Measurements from ENCODE around the gene LTBR. TPM values are rescaled to one million over a fixed set of nuclear protein-coding genes. Genes with fewer than 3 reads are reported as not detected.

The LTBR gene
- total RNA-seq, 1 experiment from 2014 or later, result 3.1 TPM

DNA sequence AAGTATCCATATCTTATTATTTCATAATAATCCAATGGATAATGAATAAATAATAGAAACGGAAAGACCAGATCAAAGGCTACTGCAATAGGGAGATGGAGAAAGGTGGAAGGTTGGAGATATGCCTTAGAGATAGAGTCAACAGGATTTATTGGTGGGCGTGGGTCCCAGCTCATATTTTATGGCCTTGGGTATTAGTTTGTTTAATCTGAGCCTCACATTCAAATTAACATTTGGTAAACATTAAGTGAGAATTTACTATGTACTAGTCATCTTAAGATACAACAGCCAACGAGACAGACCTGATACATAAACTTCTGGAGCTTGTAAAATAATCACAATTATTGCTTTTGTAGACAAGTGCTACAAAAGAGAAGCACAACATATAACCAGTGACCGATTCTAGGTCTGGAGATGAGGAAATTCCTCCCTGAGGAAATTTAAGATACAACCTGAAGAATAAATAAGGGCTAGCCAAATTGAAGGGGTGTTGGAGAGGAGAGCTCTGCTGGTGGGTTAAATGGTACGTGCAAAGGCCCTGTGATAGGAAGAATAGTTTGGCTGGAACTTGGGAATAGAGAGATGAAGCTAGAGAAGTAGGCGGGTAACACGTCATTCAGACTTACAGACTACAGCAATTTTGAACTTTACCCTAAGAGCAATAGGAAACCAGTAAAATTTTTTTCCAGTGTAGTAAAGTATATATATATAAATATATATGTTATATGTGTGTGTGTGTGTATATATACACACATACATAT is 16.1 kb downstream of the LTBR start:
- in situ Hi-C loops (cut with HindIII; ENCODE audit: low pct_unique_long_range_greater_than_20kb, low sequenced_read_pairs) (no loop called here), intact Hi-C loops (cut with micrococcal nuclease; ENCODE audit: unreplicated experiment) (no loop called here)
- no peak for ATAC-seq
- no TSS peak for BruUV-seq (replicated peaks)
- Histone ChIP-seq H3K27me3 (ENCODE audit: control insufficient read depth, insufficient read depth, low read length) (no peaks in the 10 kb centered on the region), H3K27ac (ENCODE audit: low read length) (no peak overlapping the region), H3K36me3 (ENCODE audit: control insufficient read depth, insufficient read depth, low read length) (no peaks in the 10 kb centered on the region), H3K9me3 (ENCODE audit: control insufficient read depth, insufficient read depth, low read depth, low read length) (no peaks in the 10 kb centered on the region), H3K4me1 (ENCODE audit: control insufficient read depth, insufficient read depth, low read length) (no peaks in the 10 kb centered on the region), H3K4me3 (ENCODE audit: low read depth in 2 of 2, low read length in 2 of 2) (no peak overlapping the region)
- CTCF ChIA-PET, result no interaction called here
- POLR2A ChIA-PET, result no interaction called here
- no peak for DNase-seq (ENCODE audit: low read depth, low spot score)
- TF ChIP-seq TCF7L2 (IDR thresholded peaks at IDR 0.05; ENCODE audit: low read depth, low read length), result no peak
- no peak for TF ChIP-seq CTCF (IDR thresholded peaks at IDR 0.05)
- no peak for TF ChIP-seq SIN3A (IDR thresholded peaks at IDR 0.05; ENCODE audit: borderline replicate concordance, insufficient read depth, low read depth, low read length)
- TF ChIP-seq, protein P1, sequence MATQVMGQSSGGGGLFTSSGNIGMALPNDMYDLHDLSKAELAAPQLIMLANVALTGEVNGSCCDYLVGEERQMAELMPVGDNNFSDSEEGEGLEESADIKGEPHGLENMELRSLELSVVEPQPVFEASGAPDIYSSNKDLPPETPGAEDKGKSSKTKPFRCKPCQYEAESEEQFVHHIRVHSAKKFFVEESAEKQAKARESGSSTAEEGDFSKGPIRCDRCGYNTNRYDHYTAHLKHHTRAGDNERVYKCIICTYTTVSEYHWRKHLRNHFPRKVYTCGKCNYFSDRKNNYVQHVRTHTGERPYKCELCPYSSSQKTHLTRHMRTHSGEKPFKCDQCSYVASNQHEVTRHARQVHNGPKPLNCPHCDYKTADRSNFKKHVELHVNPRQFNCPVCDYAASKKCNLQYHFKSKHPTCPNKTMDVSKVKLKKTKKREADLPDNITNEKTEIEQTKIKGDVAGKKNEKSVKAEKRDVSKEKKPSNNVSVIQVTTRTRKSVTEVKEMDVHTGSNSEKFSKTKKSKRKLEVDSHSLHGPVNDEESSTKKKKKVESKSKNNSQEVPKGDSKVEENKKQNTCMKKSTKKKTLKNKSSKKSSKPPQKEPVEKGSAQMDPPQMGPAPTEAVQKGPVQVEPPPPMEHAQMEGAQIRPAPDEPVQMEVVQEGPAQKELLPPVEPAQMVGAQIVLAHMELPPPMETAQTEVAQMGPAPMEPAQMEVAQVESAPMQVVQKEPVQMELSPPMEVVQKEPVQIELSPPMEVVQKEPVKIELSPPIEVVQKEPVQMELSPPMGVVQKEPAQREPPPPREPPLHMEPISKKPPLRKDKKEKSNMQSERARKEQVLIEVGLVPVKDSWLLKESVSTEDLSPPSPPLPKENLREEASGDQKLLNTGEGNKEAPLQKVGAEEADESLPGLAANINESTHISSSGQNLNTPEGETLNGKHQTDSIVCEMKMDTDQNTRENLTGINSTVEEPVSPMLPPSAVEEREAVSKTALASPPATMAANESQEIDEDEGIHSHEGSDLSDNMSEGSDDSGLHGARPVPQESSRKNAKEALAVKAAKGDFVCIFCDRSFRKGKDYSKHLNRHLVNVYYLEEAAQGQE (IDR thresholded peaks at IDR 0.05; ENCODE audit: insufficient read depth in 1 of 2, low read depth in 2 of 2, low read length in 1 of 2), result no peak
- TF ChIP-seq POLR2AphosphoS5 (IDR thresholded peaks at IDR 0.05; ENCODE audit: low read depth, low read length), result no peak

GRCh38 chr12:6404390-6404789 is 20.4 kb downstream of the LTBR start:
- Histone ChIP-seq H3K36me3 (ENCODE audit: control insufficient read depth, insufficient read depth, low read length) (no peaks in the 10 kb centered on the region), H3K4me1 (ENCODE audit: control insufficient read depth, insufficient read depth, low read length) (no peaks in the 10 kb centered on the region), H3K27me3 (ENCODE audit: control insufficient read depth, insufficient read depth, low read length) (no peaks in the 10 kb centered on the region), H3K27ac (ENCODE audit: low read length) (no peak overlapping the region), H3K4me3 (ENCODE audit: low read depth in 2 of 2, low read length in 2 of 2) (no peak overlapping the region), H3K9me3 (ENCODE audit: control insufficient read depth, insufficient read depth, low read depth, low read length) (no peaks in the 10 kb centered on the region)
- no TSS peak for BruUV-seq (replicated peaks)
- ChIA-PET CTCF (interaction anchor here (0.7 kb wide), 1 partner anchor 12 kb away, joined by 14 read pairs; no protein-coding TSS in a partner anchor), POLR2A (no interaction called here)
- TF ChIP-seq, protein P1 (IDR thresholded peaks at IDR 0.05; ENCODE audit: insufficient read depth in 1 of 2, low read depth in 2 of 2, low read length in 1 of 2), result no peak
- no peak for TF ChIP-seq TCF7L2 (IDR thresholded peaks at IDR 0.05; ENCODE audit: low read depth, low read length)
- TF ChIP-seq CTCF (IDR thresholded peaks at IDR 0.05), result no peak
- TF ChIP-seq POLR2AphosphoS5 (IDR thresholded peaks at IDR 0.05; ENCODE audit: low read depth, low read length), result no peak
- no peak for TF ChIP-seq SIN3A (IDR thresholded peaks at IDR 0.05; ENCODE audit: borderline replicate concordance, insufficient read depth, low read depth, low read length)
- in situ Hi-C loops (cut with HindIII; ENCODE audit: low pct_unique_long_range_greater_than_20kb, low sequenced_read_pairs) (no loop called here), intact Hi-C loops (cut with micrococcal nuclease; ENCODE audit: unreplicated experiment) (no loop called here)
- ATAC-seq (no peak), DNase-seq (ENCODE audit: low read depth, low spot score) (no peak)
